Left forelimb (tissue), 1 donor: ENCODE data around the gene NID2.

ENCODE experiments used
- DNase-seq: peaks from one replicate; pipeline ENCODE4 v3.0.0-alpha.2; 2018; ENCODE audit warnings: low spot score

NID2 gene, protein sequence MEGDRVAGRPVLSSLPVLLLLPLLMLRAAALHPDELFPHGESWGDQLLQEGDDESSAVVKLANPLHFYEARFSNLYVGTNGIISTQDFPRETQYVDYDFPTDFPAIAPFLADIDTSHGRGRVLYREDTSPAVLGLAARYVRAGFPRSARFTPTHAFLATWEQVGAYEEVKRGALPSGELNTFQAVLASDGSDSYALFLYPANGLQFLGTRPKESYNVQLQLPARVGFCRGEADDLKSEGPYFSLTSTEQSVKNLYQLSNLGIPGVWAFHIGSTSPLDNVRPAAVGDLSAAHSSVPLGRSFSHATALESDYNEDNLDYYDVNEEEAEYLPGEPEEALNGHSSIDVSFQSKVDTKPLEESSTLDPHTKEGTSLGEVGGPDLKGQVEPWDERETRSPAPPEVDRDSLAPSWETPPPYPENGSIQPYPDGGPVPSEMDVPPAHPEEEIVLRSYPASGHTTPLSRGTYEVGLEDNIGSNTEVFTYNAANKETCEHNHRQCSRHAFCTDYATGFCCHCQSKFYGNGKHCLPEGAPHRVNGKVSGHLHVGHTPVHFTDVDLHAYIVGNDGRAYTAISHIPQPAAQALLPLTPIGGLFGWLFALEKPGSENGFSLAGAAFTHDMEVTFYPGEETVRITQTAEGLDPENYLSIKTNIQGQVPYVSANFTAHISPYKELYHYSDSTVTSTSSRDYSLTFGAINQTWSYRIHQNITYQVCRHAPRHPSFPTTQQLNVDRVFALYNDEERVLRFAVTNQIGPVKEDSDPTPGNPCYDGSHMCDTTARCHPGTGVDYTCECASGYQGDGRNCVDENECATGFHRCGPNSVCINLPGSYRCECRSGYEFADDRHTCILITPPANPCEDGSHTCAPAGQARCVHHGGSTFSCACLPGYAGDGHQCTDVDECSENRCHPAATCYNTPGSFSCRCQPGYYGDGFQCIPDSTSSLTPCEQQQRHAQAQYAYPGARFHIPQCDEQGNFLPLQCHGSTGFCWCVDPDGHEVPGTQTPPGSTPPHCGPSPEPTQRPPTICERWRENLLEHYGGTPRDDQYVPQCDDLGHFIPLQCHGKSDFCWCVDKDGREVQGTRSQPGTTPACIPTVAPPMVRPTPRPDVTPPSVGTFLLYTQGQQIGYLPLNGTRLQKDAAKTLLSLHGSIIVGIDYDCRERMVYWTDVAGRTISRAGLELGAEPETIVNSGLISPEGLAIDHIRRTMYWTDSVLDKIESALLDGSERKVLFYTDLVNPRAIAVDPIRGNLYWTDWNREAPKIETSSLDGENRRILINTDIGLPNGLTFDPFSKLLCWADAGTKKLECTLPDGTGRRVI (N-terminal part only)

DNA sequence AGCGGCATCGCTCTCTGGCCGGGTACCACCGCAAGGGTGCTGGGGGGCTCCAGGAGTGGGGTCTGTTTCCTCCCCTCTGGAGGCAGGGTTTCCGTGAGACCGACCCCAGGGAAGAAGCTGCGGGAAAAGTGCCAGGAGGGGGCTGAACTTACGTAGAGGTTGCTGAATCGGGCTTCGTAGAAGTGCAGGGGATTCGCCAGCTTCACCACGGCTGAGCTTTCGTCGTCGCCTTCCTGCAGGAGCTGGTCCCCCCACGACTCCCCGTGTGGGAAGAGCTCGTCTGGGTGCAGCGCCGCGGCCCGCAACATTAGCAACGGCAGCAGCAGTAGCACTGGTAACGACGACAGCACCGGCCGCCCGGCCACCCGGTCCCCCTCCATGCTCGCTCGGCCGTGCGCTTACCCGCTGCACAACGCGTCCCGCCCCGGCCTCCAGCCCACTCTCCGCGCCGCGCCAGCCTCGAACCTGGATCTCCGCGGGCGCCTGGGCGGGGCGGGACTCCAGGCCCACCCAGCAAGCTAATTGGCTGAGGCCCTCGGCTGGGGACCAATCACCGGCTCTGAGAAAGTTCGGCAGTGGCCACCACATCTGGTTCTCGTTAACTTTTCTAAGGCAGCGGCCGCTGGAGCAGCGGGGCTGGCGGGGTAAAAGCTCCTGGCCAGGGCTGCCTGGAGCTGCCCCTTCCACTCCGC lies at the start of gene NID2:
Gene NID2, minus strand, starts transcription at position 445 of the 692 bp plus-strand sequence. Its CDS starts 65 bp downstream, at position 380.
- DNase-seq = peak; percentile 96

DNA sequence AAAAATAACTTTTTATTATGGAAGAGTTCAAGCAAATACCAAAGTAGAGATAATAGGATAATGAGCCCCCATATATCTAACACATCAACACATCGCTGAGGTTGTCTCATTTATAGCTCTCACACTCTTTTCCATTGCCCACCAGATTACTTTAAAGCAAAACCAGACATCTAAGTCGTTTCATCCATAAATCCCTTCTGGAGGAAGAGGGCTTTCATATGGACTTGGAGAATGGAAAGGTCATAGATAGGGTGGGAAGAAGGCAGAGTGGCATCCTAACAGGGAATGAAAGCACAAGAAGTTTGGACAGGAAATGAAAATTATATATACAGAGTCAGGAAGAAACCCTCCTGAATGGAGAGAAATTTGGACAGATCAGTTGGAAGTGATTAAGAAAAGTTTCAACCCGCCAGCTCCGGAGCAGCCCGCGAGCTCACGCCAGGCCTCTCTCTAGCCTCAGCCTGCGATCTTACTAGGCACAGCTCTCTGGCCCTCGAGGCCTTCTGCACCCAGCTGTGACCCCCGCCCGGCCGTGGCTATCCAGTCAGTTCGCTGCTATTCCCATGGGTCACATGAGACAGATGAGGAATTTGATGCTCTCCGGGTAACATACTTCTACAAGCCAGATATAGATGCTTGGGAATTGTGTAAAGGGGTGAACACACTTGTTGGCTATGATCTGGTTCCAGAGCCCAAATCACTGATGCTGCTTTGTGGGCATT lies 48.4 kb upstream of the NID2 start:
- DNase-seq = no peak

DNA sequence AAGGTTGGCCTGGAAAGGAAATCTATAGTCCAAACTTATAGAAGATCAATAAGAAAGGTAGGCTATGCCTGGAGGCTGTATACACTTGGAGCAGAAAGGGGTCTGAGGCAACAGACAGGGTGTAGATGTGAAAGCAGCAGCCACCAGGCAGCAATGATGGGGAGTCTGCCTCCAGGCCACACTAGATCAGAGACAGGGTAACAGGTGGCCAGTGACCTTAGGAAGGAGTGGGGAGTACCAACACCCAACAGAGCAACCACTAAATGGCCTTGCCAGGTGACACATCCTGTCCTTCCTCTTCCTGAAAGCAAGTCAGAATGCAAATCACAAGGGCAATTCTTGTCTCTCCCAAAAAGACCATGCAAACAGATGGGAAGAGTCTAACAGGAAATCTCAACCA lies 46.4 kb upstream of the NID2 start:
- no peak for DNase-seq

DNA sequence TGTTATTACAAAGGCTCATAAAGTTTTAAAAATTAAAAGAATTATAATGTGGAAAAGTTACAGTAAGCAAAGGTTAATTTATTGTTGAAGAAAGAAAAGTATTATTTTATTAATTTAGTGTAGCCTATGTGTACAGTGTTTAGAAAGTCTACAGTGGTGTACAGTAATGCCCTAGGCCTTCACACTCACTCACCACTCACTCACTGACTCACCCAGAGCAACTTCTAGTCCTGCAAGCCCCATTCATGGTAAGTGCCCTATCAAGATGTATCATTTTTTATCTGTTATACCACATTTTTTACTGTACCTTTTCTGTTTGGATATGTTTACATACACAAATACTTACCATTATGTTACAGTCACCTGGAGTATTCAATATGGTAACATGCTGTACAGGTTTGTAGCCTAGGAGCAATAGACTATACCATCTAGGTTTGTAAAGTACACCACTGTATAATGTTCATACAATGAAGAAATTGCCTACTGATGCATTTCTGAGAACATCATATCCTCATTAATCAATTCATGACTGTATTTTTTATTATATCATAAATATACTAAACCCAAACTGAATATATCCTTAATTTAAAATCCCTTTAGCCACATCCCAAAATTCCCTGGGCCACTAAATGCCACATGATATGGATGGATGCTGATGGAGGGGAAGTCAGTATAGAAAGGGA lies 43.6 kb upstream of the NID2 start:
- DNase-seq = no peak

DNA sequence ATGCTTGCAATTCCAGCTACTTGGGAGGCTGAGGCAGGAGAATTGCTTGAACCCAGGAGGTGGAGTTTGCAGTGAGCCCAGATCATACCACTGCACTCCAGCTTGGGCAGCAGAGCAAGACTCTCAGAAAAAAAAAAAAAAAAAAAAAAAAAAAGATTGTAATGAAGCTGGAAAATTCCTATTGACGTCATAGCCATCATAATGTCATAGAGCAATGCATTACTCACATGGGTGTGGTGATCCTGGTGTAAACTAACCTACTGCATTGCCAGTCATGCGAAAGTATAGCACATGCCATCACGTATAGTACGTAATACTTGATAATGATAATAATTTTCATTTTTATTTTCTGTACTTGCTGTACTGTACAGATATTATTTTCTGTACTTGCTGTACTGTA lies 42.7 kb upstream of the NID2 start:
- DNase-seq = no peak

DNA sequence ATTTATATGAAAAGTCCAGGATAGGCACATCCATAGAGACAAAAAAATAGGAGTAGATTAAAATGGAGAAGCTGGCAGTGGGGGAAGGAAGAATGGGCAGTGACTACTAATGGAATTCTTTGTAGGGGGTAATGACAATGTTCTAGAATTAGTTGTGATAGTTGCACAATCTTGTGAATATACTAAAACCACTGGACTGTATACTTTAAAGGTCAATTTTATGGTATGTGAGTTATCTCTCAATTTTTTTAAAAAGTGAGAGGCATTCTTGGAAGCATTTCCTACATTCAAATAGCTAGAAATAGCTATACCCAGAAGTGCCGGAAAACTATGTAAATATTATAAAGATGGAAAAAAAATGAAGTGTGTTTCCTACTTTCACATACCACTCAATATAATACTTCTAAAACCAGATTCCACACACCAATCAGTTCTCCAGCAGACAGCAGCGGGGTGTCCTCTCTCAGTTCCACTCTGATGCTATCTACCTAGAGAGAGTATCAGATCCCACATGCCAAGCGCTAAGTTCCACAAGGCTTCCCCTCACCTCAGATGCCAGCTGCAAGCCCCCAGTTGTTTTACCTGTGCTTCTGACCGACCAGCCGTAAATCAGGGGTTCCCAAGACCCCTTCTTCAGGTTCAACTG lies 41.7 kb upstream of the NID2 start:
- DNase-seq = no peak

DNA sequence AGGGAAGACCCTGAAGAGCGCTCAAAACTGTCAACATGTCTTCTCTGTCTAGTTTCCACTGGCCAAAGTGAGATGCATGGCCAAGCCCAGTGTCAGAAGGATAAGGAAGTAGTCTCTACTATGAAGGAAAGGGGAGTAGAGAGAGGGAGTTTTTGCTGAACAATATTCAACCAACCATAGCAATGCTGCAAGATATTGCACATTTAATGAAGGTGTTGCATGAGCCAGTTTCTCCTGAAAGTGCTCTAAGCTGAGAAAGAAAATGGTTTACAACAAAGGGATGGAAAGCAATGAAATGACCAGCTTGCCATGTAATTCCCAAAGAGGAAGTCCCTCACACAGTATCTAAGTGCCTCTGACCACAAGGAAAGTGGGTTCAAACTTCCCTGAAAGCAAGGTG lies 40.0 kb upstream of the NID2 start:
- DNase-seq = no peak

DNA sequence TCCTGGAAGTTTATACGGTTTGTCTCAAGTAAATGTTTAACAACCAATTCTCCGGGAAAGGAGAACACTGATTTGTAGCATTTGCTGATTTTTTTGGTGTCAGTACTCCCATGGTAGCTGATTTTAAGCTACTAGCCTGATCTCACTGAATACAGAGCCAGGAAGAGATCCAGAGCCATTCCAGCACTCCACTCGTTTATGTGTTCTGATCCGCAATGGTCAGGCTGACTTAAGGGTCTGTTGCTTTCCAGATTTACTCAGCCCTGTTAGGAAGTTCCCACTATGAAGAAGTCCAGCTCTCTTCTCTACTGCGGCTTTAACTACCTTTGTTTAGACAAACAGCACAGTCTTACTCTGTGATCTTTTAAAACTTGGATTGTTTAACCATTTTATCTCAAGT lies 38.0 kb upstream of the NID2 start:
- no peak for DNase-seq

DNA sequence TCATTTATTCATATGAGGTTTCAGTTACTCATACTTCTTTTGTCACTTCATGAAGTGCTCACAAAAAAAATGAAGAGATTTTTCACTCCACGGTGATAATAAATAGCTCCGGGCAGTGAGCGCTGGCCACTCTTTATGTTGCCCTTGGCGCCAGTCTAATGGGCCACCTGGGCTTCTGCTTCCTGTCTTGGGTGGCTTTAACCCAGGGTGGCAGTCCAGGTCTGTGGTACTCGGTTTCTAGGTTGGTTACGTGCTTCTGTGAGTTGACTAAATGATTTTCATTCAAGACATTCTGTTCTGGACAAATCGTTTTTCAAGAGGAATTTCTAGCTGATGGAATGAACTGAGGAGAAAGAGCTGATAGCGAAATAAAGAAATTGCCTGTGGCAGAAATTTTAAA lies 34.6 kb upstream of the NID2 start:
- no peak for DNase-seq

DNA sequence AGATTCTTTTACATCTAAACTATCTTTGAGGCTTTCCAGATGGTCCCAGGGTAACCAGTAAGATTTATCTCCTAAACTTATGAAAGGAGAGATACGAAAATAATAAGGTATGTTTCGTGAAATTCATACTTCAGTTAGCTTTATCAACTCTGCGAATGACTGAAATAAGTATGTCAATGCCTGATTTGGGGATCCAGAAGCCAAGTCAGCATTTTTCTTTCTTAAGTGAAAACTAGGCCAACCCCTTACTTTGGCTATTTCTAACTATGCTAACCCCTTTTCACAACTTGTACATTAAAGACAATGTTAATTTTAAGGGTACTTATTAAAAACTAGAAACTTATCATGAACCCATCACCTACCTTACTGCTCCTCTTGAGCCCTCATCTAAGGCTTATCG lies 26.9 kb upstream of the NID2 start:
- no peak for DNase-seq

DNA sequence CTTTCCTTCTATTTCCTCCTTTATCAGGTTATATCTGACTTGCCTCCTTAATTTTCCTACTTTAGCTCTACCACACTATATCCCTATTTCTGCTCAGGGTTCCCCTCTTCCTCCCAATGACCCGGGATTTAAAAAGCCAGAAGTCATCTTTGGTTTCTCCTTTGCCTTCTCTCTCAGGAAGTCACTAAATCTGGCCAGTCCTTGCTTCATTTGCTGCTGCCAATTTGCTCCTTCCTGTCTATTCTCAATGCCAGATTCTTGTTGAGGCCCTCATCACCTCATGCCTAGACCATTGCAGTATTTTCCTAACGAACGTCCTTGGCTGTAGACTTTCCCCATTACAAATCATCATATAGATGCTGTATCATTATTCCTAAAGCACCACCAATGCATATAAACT lies 26.5 kb upstream of the NID2 start:
- DNase-seq = no peak

DNA sequence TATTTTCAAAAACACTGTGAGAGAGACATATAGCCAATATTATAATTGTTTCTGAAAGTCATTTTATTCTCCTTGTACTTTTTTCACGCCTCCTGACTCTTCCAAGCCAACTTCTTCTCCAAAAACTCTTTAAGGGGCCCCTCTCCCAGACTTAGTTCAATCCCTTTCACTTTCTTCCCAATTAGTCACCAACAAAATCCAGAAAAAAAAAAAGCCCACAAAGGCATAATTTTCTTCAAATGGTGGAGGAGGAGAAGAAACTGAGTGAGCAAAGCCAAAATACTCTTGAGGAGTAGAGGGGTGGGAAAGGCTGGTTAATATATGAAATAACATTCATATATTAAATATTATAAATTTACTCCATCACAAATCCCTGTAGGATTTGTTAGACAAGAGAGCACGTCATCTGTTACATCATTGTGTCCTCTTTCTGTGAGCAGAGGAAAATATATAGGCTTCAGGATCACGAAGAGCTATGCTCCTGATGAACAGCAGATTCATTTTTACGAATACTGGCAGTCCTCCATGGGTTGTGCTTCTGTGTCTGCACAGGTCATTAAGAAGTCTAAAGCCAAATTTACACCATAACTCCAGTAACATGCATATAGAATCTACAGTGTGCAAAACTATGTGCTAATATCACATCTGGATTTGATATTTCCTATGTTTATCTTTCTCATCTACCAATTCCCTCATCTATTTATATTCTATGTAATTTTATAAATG lies 25.9 kb upstream of the NID2 start:
- no peak for DNase-seq

DNA sequence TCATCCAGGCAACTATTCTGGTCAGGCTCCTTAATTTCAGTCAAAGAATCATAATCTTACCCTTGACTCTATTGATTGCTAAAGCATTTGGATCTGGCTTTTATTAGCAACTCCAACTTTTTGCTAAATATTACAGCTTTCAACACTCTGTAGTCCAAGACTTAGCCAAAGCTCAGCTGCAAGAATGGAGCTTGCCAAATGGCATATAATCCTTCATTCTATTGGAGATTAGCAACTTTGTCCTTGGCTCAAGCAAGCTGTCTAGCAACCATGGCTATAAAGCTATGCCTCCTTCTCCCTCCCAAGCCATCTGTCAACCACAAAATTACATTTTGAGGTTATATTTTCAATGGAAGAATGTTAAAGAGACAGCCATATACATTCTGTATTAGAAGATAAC lies 23.1 kb upstream of the NID2 start:
- DNase-seq = no peak

DNA sequence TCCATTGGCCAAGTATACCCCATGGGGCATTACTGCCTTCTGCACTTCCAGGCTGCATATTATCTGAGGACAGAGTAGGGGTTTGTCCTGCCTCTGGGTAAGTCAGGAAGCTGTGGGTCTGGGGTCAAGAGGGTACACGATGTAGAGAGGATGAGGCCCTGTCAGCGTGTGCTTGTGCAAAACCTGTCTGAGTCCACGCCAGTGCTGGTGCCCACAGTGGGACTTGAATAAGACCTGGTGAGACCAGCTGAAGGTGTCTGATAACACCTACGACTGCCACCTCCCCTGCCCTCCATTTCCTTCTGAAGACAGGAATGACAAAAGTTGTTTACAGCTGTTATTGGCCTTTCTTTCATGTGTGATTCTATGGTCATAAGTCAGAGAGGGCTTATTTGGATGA lies 22.1 kb upstream of the NID2 start:
- DNase-seq = no peak

DNA sequence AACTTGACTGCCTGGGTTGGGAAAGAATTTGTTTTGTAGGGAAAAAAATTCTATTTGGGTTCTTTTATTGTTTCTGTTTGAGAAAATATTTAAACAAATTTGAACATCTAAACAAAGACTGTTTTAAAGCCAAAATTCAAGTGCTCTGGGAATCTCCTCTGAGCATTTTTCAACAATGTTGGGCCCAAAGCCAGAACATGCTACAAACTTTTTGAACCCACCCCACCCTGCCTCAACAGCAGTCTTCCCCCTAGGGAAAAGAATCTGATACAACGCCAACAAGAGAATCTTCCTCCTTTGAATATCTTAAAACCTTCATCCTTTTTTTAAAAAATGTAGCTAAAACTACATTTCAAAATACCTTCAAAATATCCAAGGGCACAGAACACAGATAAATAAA lies 20.4 kb upstream of the NID2 start:
- no peak for DNase-seq

DNA sequence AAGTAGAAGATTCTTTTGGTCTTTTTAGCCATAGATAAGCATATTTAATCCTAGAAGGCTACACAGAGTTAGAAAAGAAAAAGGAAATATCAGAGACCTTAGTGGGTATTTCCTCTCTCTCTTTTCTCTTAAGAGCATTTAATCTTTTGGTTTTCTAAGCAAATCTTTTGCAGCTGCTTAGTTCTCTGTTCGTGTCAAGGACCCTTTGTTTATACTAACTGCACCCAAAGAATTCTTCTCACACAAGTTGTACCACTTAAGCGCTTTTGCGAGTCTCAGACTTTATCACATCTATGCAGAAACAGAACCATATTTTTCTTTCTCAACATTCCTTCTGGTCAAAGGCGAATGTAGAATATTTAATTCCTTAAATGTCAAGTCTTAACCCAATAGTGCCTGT lies 17.9 kb upstream of the NID2 start:
- DNase-seq = no peak

DNA sequence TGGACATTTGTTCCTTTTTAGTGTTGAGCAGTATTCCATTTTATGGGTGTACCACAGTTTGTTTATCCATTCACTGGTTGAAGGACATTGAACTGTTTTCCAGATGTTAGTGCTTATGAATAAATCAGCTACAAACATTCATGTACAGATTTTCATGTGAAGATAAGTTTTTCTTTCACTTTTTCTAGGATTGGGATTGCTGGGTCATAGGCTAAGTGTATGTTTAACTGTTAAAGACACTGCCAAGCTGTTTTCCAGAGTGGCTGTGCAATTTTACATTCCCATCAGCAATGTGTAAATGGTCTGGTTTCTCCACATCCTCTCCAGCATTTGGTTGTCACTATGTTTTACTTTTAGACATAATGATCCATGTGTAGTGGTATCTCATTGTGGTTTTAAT lies 14.0 kb upstream of the NID2 start:
- DNase-seq = no peak

DNA sequence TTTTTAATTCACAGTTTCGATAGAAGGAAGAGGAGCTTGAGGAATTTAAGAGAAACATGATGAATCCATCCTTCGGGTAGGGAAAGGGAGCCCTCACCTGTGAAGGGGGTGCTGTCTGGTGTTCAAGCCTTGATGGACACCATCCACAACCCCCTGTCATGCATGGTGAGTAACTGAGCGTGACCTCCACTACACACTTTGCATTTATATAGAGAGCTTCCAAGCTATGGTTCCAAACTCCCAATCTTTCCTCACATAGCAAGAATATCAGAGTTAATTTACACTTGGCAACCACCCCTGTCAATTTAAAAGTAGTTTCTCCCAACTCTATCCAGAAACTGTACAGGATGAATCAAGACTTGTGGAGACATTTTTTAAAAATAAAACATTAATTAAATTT lies 13.1 kb upstream of the NID2 start:
- DNase-seq = no peak
